B cell (primary cell): ENCODE measurements around the gene POLR1G. TPM values are rescaled to one million over a fixed set of nuclear protein-coding genes. Genes with fewer than 3 reads are reported as not detected.

Experiments used
- ATAC-seq: fragments of 200-7000 bp; cut with Tn5 transposase; one replicate; pipeline ENCODE4 v1.10.0; 2021; ENCODE audit warnings: low read depth, mild to moderate bottlenecking, moderate number of reproducible peaks, moderate library complexity
- CTCF ChIA-PET: fragments of 350-600 bp; sonication (Branson Sonifier 250); formaldehyde crosslinking; loops from one replicate; lab custom pipeline; 2021; ENCODE audit warnings: antibody characterized with exemption, inconsistent platforms; lab: Charles Lee
- POLR2A ChIA-PET: fragments of 350-600 bp; sonication (Branson Sonifier 250); formaldehyde crosslinking; loops from one replicate; lab custom pipeline; 2021; ENCODE audit warnings: antibody characterized with exemption; lab: Charles Lee
- DNase-seq: peaks from one replicate; pipeline ENCODE4 v3.0.0; 2013
- H2AFZ ChIP-seq: 2 replicates; pipeline ENCODE4 v1.6.1; 2012; ENCODE audit warnings: mild to moderate bottlenecking, low read depth, low read length; ENCODE audit not compliant: insufficient read depth, poor library complexity, severe bottlenecking
- H3K27ac ChIP-seq, 2 donors: 1 replicate in 1 of 2; 2 replicates in 1 of 2; pipeline ENCODE4 v1.5.1; 2012 to 2013; ENCODE audit warnings: low read length in 2 of 2, mild to moderate bottlenecking in 2 of 2, moderate library complexity in 1 of 2
- H3K27me3 ChIP-seq, 4 experiments: fragments of 200-600 bp in 1 of 4; sonication (generic) in 1 of 4; replicated peaks in 1 of 4; 1 replicate in 2 of 4; 2 replicates in 2 of 4; pipeline versions ENCODE4 v1.6.1 to v1.7.0; 2013 to 2016; ENCODE audit warnings: low read length in 3 of 4, mild to moderate bottlenecking in 2 of 4, mixed read lengths in 1 of 4, moderate library complexity in 1 of 4; ENCODE audit not compliant: insufficient read depth in 4 of 4, control insufficient read depth in 3 of 4; ENCODE audit errors: control extremely low read depth in 1 of 4
- H3K36me3 ChIP-seq, 2 experiments: replicated peaks in 1 of 2; 1 replicate in 1 of 2; 2 replicates in 1 of 2; pipeline versions ENCODE4 v1.6.1 to v1.7.1; 2013; ENCODE audit warnings: low read length in 1 of 2; ENCODE audit not compliant: insufficient read depth in 2 of 2, control insufficient read depth in 1 of 2; ENCODE audit errors: control extremely low read depth in 1 of 2, extremely low read depth in 1 of 2
- H3K4me1 ChIP-seq, 2 donors: fragments of 200-600 bp in 1 of 2; sonication (generic) in 1 of 2; 1 replicate in 1 of 2; 2 replicates in 1 of 2; pipeline versions ENCODE4 v1.5.1 to v1.6.1; 2013 to 2017; ENCODE audit warnings: low read length in 2 of 2; ENCODE audit not compliant: control insufficient read depth in 2 of 2, insufficient read depth in 2 of 2
- H3K4me2 ChIP-seq: replicated peaks from 2 replicates; pipeline ENCODE3; 2012; ENCODE audit warnings: mild to moderate bottlenecking, low read depth, low read length; ENCODE audit not compliant: poor library complexity, severe bottlenecking
- H3K4me3 ChIP-seq, 5 experiments: fragments of 200-600 bp in 1 of 5; sonication (generic) in 1 of 5; 1 replicate in 3 of 5; 2 replicates in 2 of 5; pipeline versions ENCODE4 v1.5.1 to v1.7.0; 2011 to 2016; ENCODE audit warnings: low read length in 4 of 5, mild to moderate bottlenecking in 4 of 5, low read depth in 2 of 5, control low read depth in 1 of 5, moderate library complexity in 1 of 5; ENCODE audit not compliant: insufficient read depth in 1 of 5; ENCODE audit errors: control extremely low read depth in 1 of 5, extremely low read depth in 1 of 5
- H3K79me2 ChIP-seq: fragments of 200-600 bp; sonication (generic); one replicate; pipeline ENCODE4 v1.6.0; 2016; ENCODE audit warnings: low read length; ENCODE audit not compliant: control insufficient read depth, insufficient read depth
- H3K9ac ChIP-seq: fragments of 200-600 bp; sonication (generic); 2 replicates; pipeline ENCODE4 v1.6.1; 2017; ENCODE audit warnings: mild to moderate bottlenecking, low read length, moderate library complexity
- H3K9me3 ChIP-seq, 3 donors: one replicate each; pipeline versions ENCODE4 v1.6.1 to v1.7.1; 2013; ENCODE audit warnings: low read length in 2 of 3; ENCODE audit not compliant: control insufficient read depth in 2 of 3, insufficient read depth in 1 of 3; ENCODE audit errors: control extremely low read depth in 1 of 3
- H4K20me1 ChIP-seq: 2 replicates; pipeline ENCODE4 v1.6.0; 2012; ENCODE audit warnings: mild to moderate bottlenecking, low read length; ENCODE audit not compliant: insufficient read depth, control insufficient read depth, poor library complexity, severe bottlenecking
- H3K27ac Mint-ChIP-seq: one replicate; pipeline ENCODE4 v1.8.0; 2021; ENCODE audit warnings: mixed read lengths
- H3K27me3 Mint-ChIP-seq: one replicate; pipeline ENCODE4 v1.8.0; 2021; ENCODE audit warnings: mixed read lengths
- H3K4me1 Mint-ChIP-seq: one replicate; pipeline ENCODE4 v1.8.0; 2021; ENCODE audit warnings: mixed read lengths
- H3K4me3 Mint-ChIP-seq: one replicate; pipeline ENCODE4 v1.8.0; 2021; ENCODE audit warnings: mixed read lengths
- H3K9me3 Mint-ChIP-seq: one replicate; pipeline ENCODE4 v1.8.0; 2022; ENCODE audit warnings: mixed read lengths; ENCODE audit not compliant: insufficient read depth
- CTCF ChIP-seq: fragments of 200-600 bp; IDR thresholded peaks from one replicate; pipeline ENCODE4 v1.8.0; 2022; ENCODE audit warnings: antibody characterized with exemption, mild to moderate bottlenecking
- EZH2 ChIP-seq: IDR thresholded peaks from 2 replicates; pipeline ENCODE4 v1.6.1; 2012; ENCODE audit warnings: borderline replicate concordance, low read depth, mild to moderate bottlenecking, moderate library complexity, low read length; ENCODE audit not compliant: insufficient read depth, poor library complexity, severe bottlenecking
- WGBS: methylation state at CpG from one replicate; pipeline ENCODE4 v1.1.5; 2013; ENCODE audit warnings: missing lambda C conversion rate; ENCODE audit not compliant: insufficient coverage; 5-methylcytosine and 5-hydroxymethylcytosine counted together
- intact Hi-C: fragments of 100-400 bp; cut with micrococcal nuclease; formaldehyde crosslinking; loops from one replicate; pipeline ENCODE4 v1.10.0; 2022
- polyA plus RNA-seq: library from polyadenylated mRNA; depleted of rRNA; stranded (reverse); fragments of >200 nt; gene quantifications from 2 replicates; pipeline ENCODE4 v1.2.3, GENCODE V29; 2012
- total RNA-seq, 2 donors: library from RNA; stranded (reverse); fragments of 120-200 nt in 1 of 2; gene quantifications; 1 replicate in 1 of 2; 2 replicates in 1 of 2; pipeline versions ENCODE4 v1.2.3 to v1.2.4, GENCODE V29; 2013 to 2022

Gene POLR1G
- total and polyA plus RNA-seq, 2 donors (not counting 1 experiment from before 2014, with no cell fraction given), result 2.1 to 4.3 TPM

GRCh38 chr19:45419396-45419795, 13.0 kb downstream of the POLR1G start:
- Histone ChIP-seq H3K27me3 (no peaks in the 10 kb centered on the region), H3K4me3 (peak overlapping the region in 2 of 5 experiments; percentile 15 to 39), H3K4me2 (peak overlapping the region; percentile 74), H3K4me1 (peaks cover 28 to 52% of the 10 kb centered on the region in 2 donors), H4K20me1 (peaks cover 5% of the 10 kb centered on the region), H3K36me3 (peaks cover 0 to 33% of the 10 kb centered on the region in 2 experiments), H3K9me3 (no peaks in the 10 kb centered on the region), H3K79me2 (peaks cover 32% of the 10 kb centered on the region), H3K27ac (peak overlapping the region in 1 of 2 donors; percentile 44), H2AFZ (no peak overlapping the region), H3K9ac (peak overlapping the region; percentile 27)
- ChIA-PET POLR2A (interaction anchor here (1.2 kb wide), 1 partner anchor 10 kb away, joined by 3 read pairs; no protein-coding TSS in a partner anchor), CTCF (interaction anchor here (1.3 to 2.5 kb wide), 2 partner anchors 15 to 17 kb away, joined by 6 to 8 read pairs; partner anchors contain the start of gene PPP1R13L)
- Mint-ChIP-seq H3K9me3 (no peaks in the 10 kb centered on the region), H3K4me3 (peak overlapping the region; percentile 71), H3K27me3 (no peaks in the 10 kb centered on the region), H3K27ac (peak overlapping the region; percentile 88), H3K4me1 (peaks cover 49% of the 10 kb centered on the region)
- ATAC-seq (peak; percentile 70), DNase-seq (peak; percentile 86)
- WGBS, result 1% methylated on average over 4 of the region's 4 CpGs
- intact Hi-C loops, result loop anchor here (1.0 kb wide), 1 partner anchor 13 kb away; the partner anchor contains the start of gene POLR1G
- TF ChIP-seq EZH2 (no peak), CTCF (no peak)

- TF ChIP-seq CTCF, result no peak
- TF ChIP-seq EZH2, result no peak
- Histone ChIP-seq H3K4me3 (peak overlapping the region in 1 of 5 experiments; percentile 39), H3K27me3 (no peaks in the 10 kb centered on the region), H3K4me1 (peaks cover 29 to 52% of the 10 kb centered on the region in 2 donors), H2AFZ (no peak overlapping the region), H3K79me2 (peaks cover 29% of the 10 kb centered on the region), H3K27ac (peak overlapping the region in 1 of 2 donors; percentile 44), H3K9me3 (no peaks in the 10 kb centered on the region), H3K9ac (no peak overlapping the region), H3K4me2 (peak overlapping the region; percentile 74), H4K20me1 (peaks cover 5% of the 10 kb centered on the region), H3K36me3 (peaks cover 0 to 28% of the 10 kb centered on the region in 2 experiments)
- intact Hi-C loops, result loop anchor here (1.0 kb wide), 1 partner anchor 14 kb away; the partner anchor contains the start of gene POLR1G
- Mint-ChIP-seq H3K4me1 (peaks cover 52% of the 10 kb centered on the region), H3K4me3 (peak overlapping the region; percentile 71), H3K27ac (peak overlapping the region; percentile 88), H3K9me3 (no peaks in the 10 kb centered on the region), H3K27me3 (no peaks in the 10 kb centered on the region)
- 29% methylated on average over 3 of the region's 3 CpGs for WGBS
- DNase-seq, result peak; percentile 14
- no peak for ATAC-seq
- POLR2A ChIA-PET, result interaction anchor here (1.2 kb wide), 1 partner anchor 10 kb away, joined by 3 read pairs; no protein-coding TSS in a partner anchor
- CTCF ChIA-PET, result interaction anchor here (1.3 to 2.5 kb wide), 3 partner anchors 16 to 19 kb away, joined by 3 to 8 read pairs (median 6); partner anchors contain the start of gene PPP1R13L
Observed at GRCh38 chr19:45419895-45420294, 13.5 kb downstream of the POLR1G start.
